Nephron progenitor cell (in vitro differentiated cells): ENCODE data around the gene ZNF618.

Experiments
- DNase-seq: peaks from one replicate; pipeline ENCODE4 v3.0.0; 2021
- H3K27ac Mint-ChIP-seq: 2 replicates; pipeline ENCODE4 v1.8.0; 2021; ENCODE audit warnings: mild to moderate bottlenecking, moderate library complexity, mixed read lengths
- H3K27me3 Mint-ChIP-seq: 2 replicates; pipeline ENCODE4 v1.8.0; 2021; ENCODE audit warnings: mild to moderate bottlenecking, low read depth, mixed read lengths; ENCODE audit not compliant: poor library complexity
- H3K36me3 Mint-ChIP-seq: 2 replicates; pipeline ENCODE4 v1.8.0; 2021; ENCODE audit warnings: low read depth, mixed read lengths
- H3K4me1 Mint-ChIP-seq: 2 replicates; pipeline ENCODE4 v1.8.0; 2021; ENCODE audit warnings: mixed read lengths
- H3K4me3 Mint-ChIP-seq: 2 replicates; pipeline ENCODE4 v1.8.0; 2021; ENCODE audit warnings: mild to moderate bottlenecking, moderate library complexity, mixed read lengths
- H3K9me3 Mint-ChIP-seq: 2 replicates; pipeline ENCODE4 v1.8.0; 2021; ENCODE audit warnings: mild to moderate bottlenecking, moderate library complexity, mixed read lengths
- TF ChIP-seq, protein P1 (sequence below): fragments of 200-600 bp; sonication (generic); IDR thresholded peaks from 2 replicates; pipeline ENCODE4 v1.5.0; 2021; ENCODE audit warnings: antibody characterized with exemption

Gene ZNF618

GRCh38 chr9:113907282-113907681, 31.2 kb downstream of the ZNF618 start:
- Mint-ChIP-seq H3K36me3 (peaks cover 37% of the 10 kb centered on the region), H3K27me3 (peaks cover 4% of the 10 kb centered on the region), H3K27ac (no peak overlapping the region), H3K9me3 (peaks cover 29% of the 10 kb centered on the region), H3K4me1 (peaks cover 27% of the 10 kb centered on the region), H3K4me3 (no peak overlapping the region)
- TF ChIP-seq, protein P1, sequence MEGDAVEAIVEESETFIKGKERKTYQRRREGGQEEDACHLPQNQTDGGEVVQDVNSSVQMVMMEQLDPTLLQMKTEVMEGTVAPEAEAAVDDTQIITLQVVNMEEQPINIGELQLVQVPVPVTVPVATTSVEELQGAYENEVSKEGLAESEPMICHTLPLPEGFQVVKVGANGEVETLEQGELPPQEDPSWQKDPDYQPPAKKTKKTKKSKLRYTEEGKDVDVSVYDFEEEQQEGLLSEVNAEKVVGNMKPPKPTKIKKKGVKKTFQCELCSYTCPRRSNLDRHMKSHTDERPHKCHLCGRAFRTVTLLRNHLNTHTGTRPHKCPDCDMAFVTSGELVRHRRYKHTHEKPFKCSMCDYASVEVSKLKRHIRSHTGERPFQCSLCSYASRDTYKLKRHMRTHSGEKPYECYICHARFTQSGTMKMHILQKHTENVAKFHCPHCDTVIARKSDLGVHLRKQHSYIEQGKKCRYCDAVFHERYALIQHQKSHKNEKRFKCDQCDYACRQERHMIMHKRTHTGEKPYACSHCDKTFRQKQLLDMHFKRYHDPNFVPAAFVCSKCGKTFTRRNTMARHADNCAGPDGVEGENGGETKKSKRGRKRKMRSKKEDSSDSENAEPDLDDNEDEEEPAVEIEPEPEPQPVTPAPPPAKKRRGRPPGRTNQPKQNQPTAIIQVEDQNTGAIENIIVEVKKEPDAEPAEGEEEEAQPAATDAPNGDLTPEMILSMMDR, result no peak
- no peak for DNase-seq

- TF ChIP-seq, protein P1, result no peak
- peaks cover 4% of the 10 kb centered on the region for H3K27me3 Mint-ChIP-seq
- peaks cover 16% of the 10 kb centered on the region for H3K36me3 Mint-ChIP-seq
- no peak for DNase-seq
- peaks cover 46% of the 10 kb centered on the region for H3K4me1 Mint-ChIP-seq
- no peak overlapping the region for H3K4me3 Mint-ChIP-seq
- H3K9me3 Mint-ChIP-seq, result peaks cover 8% of the 10 kb centered on the region
- no peak overlapping the region for H3K27ac Mint-ChIP-seq
These were observed 33.3 kb downstream of the ZNF618 start for GRCh38 chr9:113909421-113909820.

DNA sequence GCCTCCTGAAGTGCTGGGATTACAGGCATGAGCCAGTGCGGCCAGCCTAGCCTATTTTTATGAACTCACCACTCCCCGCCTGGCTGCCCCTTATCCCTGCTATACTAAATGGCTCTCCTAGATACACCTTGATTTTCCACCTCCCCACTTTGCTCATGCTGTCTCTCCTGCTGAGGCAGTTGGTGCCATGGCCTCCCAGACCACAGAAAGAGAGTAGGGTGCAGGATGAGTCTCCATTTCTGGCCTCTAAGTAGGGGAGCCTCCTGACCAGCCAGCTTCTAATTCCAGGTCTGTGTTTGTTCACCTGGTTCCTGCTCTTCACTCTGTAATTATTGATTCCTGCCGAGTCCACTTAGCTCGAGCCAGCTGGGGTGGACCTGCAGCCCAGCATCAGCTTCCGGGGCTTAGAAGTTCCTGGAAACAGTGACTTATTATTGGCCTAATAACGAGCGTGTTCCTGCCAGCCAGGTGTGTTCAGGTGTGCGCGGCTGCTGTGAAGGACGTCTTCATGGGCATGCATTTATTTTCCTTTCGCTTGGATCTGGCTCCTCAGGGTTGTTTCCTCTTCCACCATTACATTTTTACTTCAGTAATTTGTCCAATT, 34.0 kb downstream of the ZNF618 start:
- Mint-ChIP-seq H3K9me3 (peaks cover 3% of the 10 kb centered on the region), H3K36me3 (peaks cover 11% of the 10 kb centered on the region), H3K27ac (peak overlapping the region; percentile 49), H3K4me3 (no peak overlapping the region), H3K27me3 (peaks cover 4% of the 10 kb centered on the region), H3K4me1 (peaks cover 49% of the 10 kb centered on the region)
- DNase-seq, result no peak
- TF ChIP-seq, protein P1, result no peak

- Mint-ChIP-seq H3K36me3 (peaks cover 11% of the 10 kb centered on the region), H3K4me3 (peak overlapping the region; percentile 5), H3K4me1 (peaks cover 41% of the 10 kb centered on the region), H3K9me3 (no peaks in the 10 kb centered on the region), H3K27ac (peak overlapping the region; percentile 43), H3K27me3 (peaks cover 4% of the 10 kb centered on the region)
- DNase-seq, result no peak
- TF ChIP-seq, protein P1, result no peak
These were observed 35.9 kb downstream of the ZNF618 start for GRCh38 chr9:113911850-113912557.

GRCh38 chr9:113912816-113913215, 36.7 kb downstream of the ZNF618 start:
- no peak overlapping the region for H3K4me3 Mint-ChIP-seq
- peak overlapping the region; percentile 98 for H3K27ac Mint-ChIP-seq
- DNase-seq, result no peak
- H3K36me3 Mint-ChIP-seq, result peaks cover 17% of the 10 kb centered on the region
- peaks cover 41% of the 10 kb centered on the region for H3K4me1 Mint-ChIP-seq
- H3K9me3 Mint-ChIP-seq, result no peaks in the 10 kb centered on the region
- peaks cover 4% of the 10 kb centered on the region for H3K27me3 Mint-ChIP-seq
- TF ChIP-seq, protein P1, result no peak
